K562 (cell line): Measurements from ENCODE around the gene PCCB. TPM values are rescaled to one million over a fixed set of nuclear protein-coding genes. Genes with fewer than 3 reads are reported as not detected.
A peak's percentile ranks its signal among the peaks of the same experiment; 100 is the strongest.

ENCODE experiments used
- ATAC-seq: fragments of 200-7000 bp; cut with Tn5 transposase; 3 replicates; pipeline ENCODE4 v1.9.1; 2020; ENCODE audit warnings: moderate library complexity
- BruUV-seq: library from RNA; stranded (reverse); fragments of 400-500 nt; replicated peaks from 2 replicates; lab custom pipeline; 2021; lab: Mats Ljungman, UMichigan
- CTCF ChIA-PET: fragments of 300-600 bp; formaldehyde crosslinking; extraction: SDS; loops from one replicate; lab custom pipeline; 2021; ENCODE audit warnings: low intra/inter-chr PET ratio; lab: Yijun Ruan, JAX
- POLR2A ChIA-PET: fragments of 300-600, 350-650 bp; sonication (Branson Sonifier 250); formaldehyde crosslinking; extraction: SDS; loops from one replicate; lab custom pipeline; 2021; ENCODE audit warnings: antibody characterized with exemption, inconsistent platforms; lab: Yijun Ruan, JAX
- DNase-seq, 4 experiments: peaks; one replicate each; pipeline versions ENCODE4 v3.0.0 to v3.0.0-alpha.2; 2011 to 2018; ENCODE audit warnings: low spot score in 3 of 4, mixed read lengths in 3 of 4; ENCODE audit errors: extremely low read depth in 1 of 4
- FAIRE-seq: peaks from 2 replicates; lab custom pipeline; 2011; peaks lifted over from hg19 to GRCh38; lab: Jason Lieb, UNC
- H2AFZ ChIP-seq: 2 replicates; pipeline ENCODE4 v1.6.0; 2011; ENCODE audit warnings: low read depth, low read length, control low read depth, inconsistent platforms
- H3K27ac ChIP-seq: fragments of 200-600 bp; 3 replicates; pipeline ENCODE4 v1.8.0; 2011; ENCODE audit warnings: low read depth, mild to moderate bottlenecking, control low read depth, inconsistent platforms, low read length, moderate library complexity, mixed read lengths; ENCODE audit errors: extremely low read depth
- H3K27me3 ChIP-seq, 2 experiments: fragments of 300-600 bp in 1 of 2; 2 replicates in 1 of 2; 3 replicates in 1 of 2; pipeline versions ENCODE4 v1.6.0 to v1.8.0; 2011; ENCODE audit warnings: inconsistent platforms in 2 of 2, low read length in 2 of 2, mild to moderate bottlenecking in 1 of 2, mixed read lengths in 1 of 2, moderate library complexity in 1 of 2; ENCODE audit not compliant: control insufficient read depth in 2 of 2, insufficient read depth in 2 of 2
- H3K36me3 ChIP-seq: fragments of 300-600 bp; 3 replicates; pipeline ENCODE4 v1.8.0; 2011; ENCODE audit warnings: mild to moderate bottlenecking, low read length, inconsistent platforms; ENCODE audit not compliant: control insufficient read depth, insufficient read depth
- H3K4me1 ChIP-seq, 2 experiments: fragments of 200-600 bp in 1 of 2; replicated peaks in 1 of 2; 2 replicates in 1 of 2; 3 replicates in 1 of 2; pipeline versions ENCODE4 v1.5.1 to v1.8.0; 2011; ENCODE audit warnings: inconsistent platforms in 2 of 2, low read length in 2 of 2, mild to moderate bottlenecking in 1 of 2, mixed read lengths in 1 of 2, moderate library complexity in 1 of 2; ENCODE audit not compliant: control insufficient read depth in 2 of 2, insufficient read depth in 2 of 2
- H3K4me2 ChIP-seq: 2 replicates; pipeline ENCODE4 v1.6.1; 2011; ENCODE audit warnings: low read length, control low read depth, inconsistent platforms, mixed read lengths; ENCODE audit not compliant: insufficient read depth
- H3K4me3 ChIP-seq: fragments of 200-600 bp; sonication (generic), shearing (Covaris generic); 2 replicates; pipeline ENCODE4 v1.5.1; 2016; ENCODE audit warnings: control low read depth, inconsistent platforms
- H3K79me2 ChIP-seq: fragments of 200-600 bp; 3 replicates; pipeline ENCODE4 v1.8.0; 2011; ENCODE audit warnings: low read length, inconsistent platforms; ENCODE audit not compliant: control insufficient read depth, insufficient read depth
- H3K9ac ChIP-seq, 2 experiments: 2 replicates each; pipeline versions ENCODE4 v1.6.0 to v1.6.1; 2011; ENCODE audit warnings: low read depth in 2 of 2, low read length in 2 of 2, control low read depth in 1 of 2, inconsistent platforms in 1 of 2, mild to moderate bottlenecking in 1 of 2, mixed read lengths in 1 of 2; ENCODE audit not compliant: insufficient read depth in 1 of 2
- H3K9me1 ChIP-seq: one replicate; pipeline ENCODE4 v1.6.0; 2011; ENCODE audit warnings: inconsistent platforms, mild to moderate bottlenecking, low read length, moderate library complexity; ENCODE audit not compliant: control insufficient read depth, insufficient read depth
- H3K9me3 ChIP-seq: replicated peaks from 2 replicates; pipeline ENCODE4 v1.5.1; 2011; ENCODE audit warnings: low read depth, low read length, inconsistent platforms; ENCODE audit not compliant: control insufficient read depth, insufficient read depth
- H4K20me1 ChIP-seq: replicated peaks from 2 replicates; pipeline ENCODE4 v1.6.1; 2011; ENCODE audit warnings: low read length, inconsistent platforms, mixed read lengths; ENCODE audit not compliant: control insufficient read depth, insufficient read depth
- CHD1 ChIP-seq: fragments of 200-600 bp; sonication (generic); IDR thresholded peaks from one replicate; pipeline ENCODE4 v1.6.1; 2012; ENCODE audit warnings: mild to moderate bottlenecking, moderate library complexity, low read length, inconsistent platforms
- CXXC5 ChIP-seq: fragments of 250-450 bp; sonication (Bioruptor Pico); IDR thresholded peaks from 2 replicates; pipeline ENCODE4 v1.8.0; 2022; ENCODE audit warnings: inconsistent platforms, mild to moderate bottlenecking, moderate library complexity
- FUS ChIP-seq: fragments of 200-400 bp; formaldehyde crosslinking; optimal IDR thresholded peaks from 2 replicates; pipeline ENCODE3; 2017; ENCODE audit warnings: low read depth, low read length
- HDAC2 ChIP-seq: fragments of 450-650 bp; IDR thresholded peaks from 2 replicates; pipeline ENCODE4 v1.6.1; 2016; ENCODE audit warnings: mild to moderate bottlenecking
- KDM2B ChIP-seq: fragments of 250-450 bp; sonication (Bioruptor Pico); IDR thresholded peaks from 2 replicates; pipeline ENCODE4 v1.8.0; 2021; ENCODE audit warnings: mild to moderate bottlenecking, moderate library complexity
- MAFK ChIP-seq: IDR thresholded peaks from 2 replicates; pipeline ENCODE4 v1.6.1; 2011; ENCODE audit warnings: low read length, improper control_type of control experiment
- SIN3A ChIP-seq, 2 experiments: fragments of 150-350 bp in 1 of 2; IDR thresholded peaks; 2 replicates each; pipeline ENCODE4 v1.6.1; 2011 to 2016; ENCODE audit warnings: borderline replicate concordance in 2 of 2, low read depth in 2 of 2, low read length in 2 of 2, mild to moderate bottlenecking in 2 of 2, moderate library complexity in 2 of 2; ENCODE audit not compliant: control insufficient read depth in 1 of 2
- TEAD2 ChIP-seq: fragments of 450-650 bp; IDR thresholded peaks from 2 replicates; pipeline ENCODE4 v1.6.1; 2016; ENCODE audit warnings: missing genetic modification characterization, control low read depth, missing compliant biosample characterization
- TFAP4 ChIP-seq: sonication (generic); formaldehyde crosslinking; IDR thresholded peaks from 2 replicates; pipeline ENCODE4 v1.8.0; 2022; ENCODE audit warnings: missing genetic modification reagents, mild to moderate bottlenecking, moderate library complexity, borderline replicate concordance
- ZBTB17 ChIP-seq: fragments of 450-650 bp; formaldehyde crosslinking; IDR thresholded peaks from 2 replicates; pipeline ENCODE4 v1.4.0; 2020; ENCODE audit warnings: mild to moderate bottlenecking
- ZNF232 ChIP-seq: sonication (generic); formaldehyde crosslinking; IDR thresholded peaks from 2 replicates; pipeline ENCODE4 v1.8.0; 2022; ENCODE audit warnings: mild to moderate bottlenecking, missing genetic modification reagents
- ZNF354B ChIP-seq: fragments of 250-450 bp; sonication (Bioruptor Pico); IDR thresholded peaks from 2 replicates; pipeline ENCODE4 v1.4.0; 2020
- ZNF75A ChIP-seq: fragments of 450-650 bp; formaldehyde crosslinking; IDR thresholded peaks from 2 replicates; pipeline ENCODE4 v1.4.0; 2020; ENCODE audit warnings: mild to moderate bottlenecking
- WGBS: fragments of 100-300 bp; shearing (Covaris generic); methylation state at CpG from one replicate; pipeline ENCODE4 v1.1.6; 2016; ENCODE audit warnings: low coverage, mixed read lengths; ENCODE audit not compliant: insufficient coverage; ENCODE audit errors: missing lambda C conversion rate; 5-methylcytosine and 5-hydroxymethylcytosine counted together
- in situ Hi-C: fragments of 300-500 bp; cut with MboI; formaldehyde crosslinking; loops from 4 replicates; pipeline ENCODE4 v1.15.0; 2018; ENCODE audit warnings: inconsistent platforms, mixed read lengths
- intact Hi-C: fragments of 100-400 bp; cut with micrococcal nuclease; formaldehyde crosslinking; loops from 2 replicates; pipeline ENCODE4 v1.14.2; 2022
- polyA plus RNA-seq, 8 experiments: library from polyadenylated mRNA; depleted of rRNA in 4 of 8; stranded (reverse) in 5 of 8; unstranded in 3 of 8; fragments of >200 nt; fragmentation: Nextera tagmentation in 2 of 8; fragmentation: Illumina TruSeq in 1 of 8; extraction: Ambion mirVana in 2 of 8; extraction: Trizol in 1 of 8; gene quantifications; 2 replicates each; pipeline versions ENCODE4 v1.2.1 to v1.2.3, GENCODE V29; 2011 to 2014; ENCODE audit warnings: inconsistent platforms in 1 of 8, missing spikeins in 1 of 8
- total RNA-seq, 7 experiments: library from RNA; depleted of rRNA in 6 of 7; stranded (reverse); fragments of >200 nt in 6 of 7; fragmentation: Illumina TruSeq in 2 of 7; extraction: Trizol in 2 of 7; gene quantifications; 2 replicates each; pipeline versions ENCODE4 v1.2.1 to v1.2.3, GENCODE V29; 2011 to 2021; ENCODE audit warnings: low replicate concordance in 1 of 7
- TF ChIP-seq, protein P1 (sequence below), 2 experiments: IDR thresholded peaks; 2 replicates each; pipeline ENCODE4 v1.6.1; 2011; ENCODE audit warnings: borderline replicate concordance in 1 of 2, control low read depth in 1 of 2, low read depth in 1 of 2, low read length in 1 of 2, mild to moderate bottlenecking in 1 of 2, mixed read lengths in 1 of 2, moderate library complexity in 1 of 2; ENCODE audit not compliant: insufficient read depth in 1 of 2, insufficient read length in 1 of 2, poor library complexity in 1 of 2, severe bottlenecking in 1 of 2; ENCODE audit errors: extremely low read depth in 1 of 2
- TF ChIP-seq, protein P2 (sequence below): fragments of 450-650 bp; IDR thresholded peaks from 2 replicates; pipeline ENCODE4 v1.6.1; 2014; ENCODE audit warnings: low read depth, mild to moderate bottlenecking, moderate library complexity, borderline replicate concordance
- TF ChIP-seq, protein P3 (sequence below): fragments of 200-800 bp; sonication (Bioruptor generic); IDR thresholded peaks from 2 replicates; pipeline ENCODE4 v1.6.1; 2017; ENCODE audit warnings: missing genetic modification characterization, missing compliant biosample characterization

Gene PCCB
- total and polyA plus RNA-seq, 9 of the 15 experiments (the other 6 are each of a cell fraction or from before 2014, with no cell fraction given): 69.5 to 173 (median 92.8) TPM

DNA sequence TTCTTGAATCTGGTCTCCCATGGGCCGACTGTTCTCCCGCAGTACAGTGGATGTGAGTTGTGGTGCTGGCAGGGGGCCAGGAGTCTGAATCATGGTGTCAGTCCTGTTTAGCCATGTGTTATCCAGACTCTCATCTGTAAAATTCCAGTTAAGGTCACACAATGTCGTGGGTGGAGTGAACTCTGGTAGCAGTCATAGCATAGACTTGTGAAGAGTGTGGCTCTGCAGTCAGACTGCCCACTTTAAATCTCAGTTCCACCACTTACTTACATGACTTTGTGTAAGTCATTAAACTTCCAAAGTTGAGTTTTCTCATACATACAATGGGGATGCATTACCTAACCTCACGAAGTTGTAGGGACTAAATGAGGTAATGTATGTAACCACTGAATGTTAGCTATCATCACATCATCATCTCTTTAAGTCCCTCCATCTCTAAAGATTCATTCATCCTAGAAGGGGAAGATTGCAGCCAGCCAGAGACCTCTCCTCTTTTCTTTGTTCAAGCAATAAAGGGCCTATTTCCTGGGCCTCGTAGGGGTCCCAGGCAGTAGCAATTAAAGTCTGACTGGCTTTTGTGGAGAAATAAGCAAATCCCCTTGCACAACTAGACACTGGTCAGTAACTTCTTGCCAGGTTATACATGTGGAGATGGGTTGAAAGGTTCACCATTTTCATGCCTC lies 93.9 kb downstream of the PCCB start (continued):
- TF ChIP-seq SIN3A (IDR thresholded peaks at IDR 0.05; ENCODE audit: borderline replicate concordance in 2 of 2, control insufficient read depth in 1 of 2, low read depth in 2 of 2, low read length in 2 of 2) (no peak), CHD1 (no peak), ZBTB17 (CRISPR knock-in tag) (0 out of 2 replicates have a peak, but pooled peaks have one; percentile 25), TEAD2 (tag) (peak; percentile 70; the same call in 1 of the 2 replicates), FUS (no peak), ZNF75A (no peak), ZNF232 (CRISPR knock-in tag) (no peak), HDAC2 (0 out of 2 replicates have a peak, but pooled peaks have one; percentile 37)

DNA sequence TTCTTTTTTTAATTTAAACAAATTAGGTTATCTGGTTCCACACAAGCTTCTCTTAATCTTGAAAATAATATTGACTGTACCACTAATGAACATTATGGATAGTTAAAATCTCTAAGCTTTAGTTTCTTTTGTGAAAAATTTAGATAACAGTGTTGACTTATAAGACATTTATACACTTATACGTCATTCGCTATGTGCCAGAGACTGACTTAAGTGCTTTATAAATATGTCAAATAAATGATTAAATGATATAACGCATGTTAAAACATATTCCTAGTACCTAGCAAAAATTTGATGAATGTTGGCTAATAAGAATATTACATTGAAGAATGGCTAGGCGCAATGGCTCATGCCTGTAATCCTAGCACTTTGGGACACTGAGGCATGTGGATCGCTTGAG lies 96.3 kb downstream of the PCCB start:
- BruUV-seq: no TSS peak
- 89% methylated on average over 5 of the region's 5 CpGs for WGBS
- Histone ChIP-seq H3K36me3 (no peaks in the 10 kb centered on the region), H3K27me3 (no peaks in the 10 kb centered on the region), H4K20me1 (no peaks in the 10 kb centered on the region; the same call in 1 of the 2 replicates), H2AFZ (no peak overlapping the region), H3K4me2 (no peak overlapping the region), H3K27ac (no peak overlapping the region), H3K4me1 (peaks cover 0 to 10% of the 10 kb centered on the region in 2 experiments; a peak in 3 of 5 replicates), H3K9me3 (no peaks in the 10 kb centered on the region), H3K79me2 (no peaks in the 10 kb centered on the region), H3K9ac (no peak overlapping the region), H3K4me3 (no peak overlapping the region), H3K9me1 (no peaks in the 10 kb centered on the region)
- CTCF ChIA-PET: no interaction called here
- intact Hi-C loops (no loop called here), in situ Hi-C loops (no loop called here)
- DNase-seq (no peak), FAIRE-seq (no peak), ATAC-seq (no peak)
- POLR2A ChIA-PET: no interaction called here
- no peak for TF ChIP-seq ZNF354B (CRISPR knock-in tag)
- TF ChIP-seq, protein P1, sequence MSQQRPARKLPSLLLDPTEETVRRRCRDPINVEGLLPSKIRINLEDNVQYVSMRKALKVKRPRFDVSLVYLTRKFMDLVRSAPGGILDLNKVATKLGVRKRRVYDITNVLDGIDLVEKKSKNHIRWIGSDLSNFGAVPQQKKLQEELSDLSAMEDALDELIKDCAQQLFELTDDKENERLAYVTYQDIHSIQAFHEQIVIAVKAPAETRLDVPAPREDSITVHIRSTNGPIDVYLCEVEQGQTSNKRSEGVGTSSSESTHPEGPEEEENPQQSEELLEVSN (IDR thresholded peaks at IDR 0.05; ENCODE audit: borderline replicate concordance in 1 of 2, extremely low read depth in 1 of 2, insufficient read depth in 1 of 2, insufficient read length in 1 of 2, low read depth in 1 of 2, low read length in 1 of 2, poor library complexity in 1 of 2, severe bottlenecking in 1 of 2): no peak
- no peak for TF ChIP-seq KDM2B (CRISPR knock-in tag)
- no peak for TF ChIP-seq MAFK
- TF ChIP-seq CXXC5 (CRISPR knock-in tag): no peak
- TF ChIP-seq TFAP4 (CRISPR knock-in tag): no peak
- TF ChIP-seq, protein P2, sequence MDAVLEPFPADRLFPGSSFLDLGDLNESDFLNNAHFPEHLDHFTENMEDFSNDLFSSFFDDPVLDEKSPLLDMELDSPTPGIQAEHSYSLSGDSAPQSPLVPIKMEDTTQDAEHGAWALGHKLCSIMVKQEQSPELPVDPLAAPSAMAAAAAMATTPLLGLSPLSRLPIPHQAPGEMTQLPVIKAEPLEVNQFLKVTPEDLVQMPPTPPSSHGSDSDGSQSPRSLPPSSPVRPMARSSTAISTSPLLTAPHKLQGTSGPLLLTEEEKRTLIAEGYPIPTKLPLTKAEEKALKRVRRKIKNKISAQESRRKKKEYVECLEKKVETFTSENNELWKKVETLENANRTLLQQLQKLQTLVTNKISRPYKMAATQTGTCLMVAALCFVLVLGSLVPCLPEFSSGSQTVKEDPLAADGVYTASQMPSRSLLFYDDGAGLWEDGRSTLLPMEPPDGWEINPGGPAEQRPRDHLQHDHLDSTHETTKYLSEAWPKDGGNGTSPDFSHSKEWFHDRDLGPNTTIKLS: no peak
- TF ChIP-seq, protein P3, sequence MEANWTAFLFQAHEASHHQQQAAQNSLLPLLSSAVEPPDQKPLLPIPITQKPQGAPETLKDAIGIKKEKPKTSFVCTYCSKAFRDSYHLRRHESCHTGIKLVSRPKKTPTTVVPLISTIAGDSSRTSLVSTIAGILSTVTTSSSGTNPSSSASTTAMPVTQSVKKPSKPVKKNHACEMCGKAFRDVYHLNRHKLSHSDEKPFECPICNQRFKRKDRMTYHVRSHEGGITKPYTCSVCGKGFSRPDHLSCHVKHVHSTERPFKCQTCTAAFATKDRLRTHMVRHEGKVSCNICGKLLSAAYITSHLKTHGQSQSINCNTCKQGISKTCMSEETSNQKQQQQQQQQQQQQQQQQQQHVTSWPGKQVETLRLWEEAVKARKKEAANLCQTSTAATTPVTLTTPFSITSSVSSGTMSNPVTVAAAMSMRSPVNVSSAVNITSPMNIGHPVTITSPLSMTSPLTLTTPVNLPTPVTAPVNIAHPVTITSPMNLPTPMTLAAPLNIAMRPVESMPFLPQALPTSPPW (CRISPR knock-in tag): no peak
